Hepatocyte (in vitro differentiated cells): ENCODE results near the gene ITGA1. TPM values are rescaled to one million over a fixed set of nuclear protein-coding genes. Genes with fewer than 3 reads are reported as not detected.

Source experiments
- DNase-seq: peaks from one replicate; pipeline ENCODE4 v3.0.0-alpha.2; 2016; ENCODE audit warnings: low spot score
- H2AFZ ChIP-seq: fragments of 200-600 bp; sonication (generic); 2 replicates; pipeline ENCODE4 v1.6.0; 2016; ENCODE audit warnings: antibody characterized with exemption, mild to moderate bottlenecking
- H3K27ac ChIP-seq: fragments of 200-600 bp; sonication (generic); 2 replicates; pipeline ENCODE4 v1.5.1; 2016; ENCODE audit warnings: mild to moderate bottlenecking
- H3K27me3 ChIP-seq: fragments of 200-600 bp; sonication (generic); 2 replicates; pipeline ENCODE4 v1.6.1; 2016
- H3K36me3 ChIP-seq: fragments of 200-600 bp; sonication (generic); replicated peaks from 2 replicates; pipeline ENCODE4 v1.5.1; 2016; ENCODE audit warnings: low read depth; ENCODE audit not compliant: insufficient read depth
- H3K4me1 ChIP-seq: fragments of 200-600 bp; sonication (generic); 2 replicates; pipeline ENCODE4 v1.5.1; 2016; ENCODE audit warnings: mild to moderate bottlenecking, moderate library complexity; ENCODE audit not compliant: insufficient read depth
- H3K4me2 ChIP-seq: fragments of 200-600 bp; sonication (generic); 2 replicates; pipeline ENCODE4 v1.6.0; 2016
- H3K4me3 ChIP-seq: fragments of 200-600 bp; sonication (generic); 2 replicates; pipeline ENCODE4 v1.5.1; 2016; ENCODE audit warnings: mild to moderate bottlenecking
- H3K79me2 ChIP-seq: fragments of 200-600 bp; sonication (generic); 2 replicates; pipeline ENCODE4 v1.6.0; 2017; ENCODE audit warnings: mild to moderate bottlenecking
- H3K9me2 ChIP-seq: fragments of 200-600 bp; sonication (generic); replicated peaks from 2 replicates; pipeline ENCODE4 v1.6.0; 2017; ENCODE audit warnings: mild to moderate bottlenecking; ENCODE audit not compliant: insufficient read depth
- H3K9me3 ChIP-seq: fragments of 200-600 bp; sonication (generic); 2 replicates; pipeline ENCODE4 v1.5.1; 2016; ENCODE audit warnings: low read depth, mild to moderate bottlenecking
- H4K20me1 ChIP-seq: fragments of 200-600 bp; sonication (generic); 2 replicates; pipeline ENCODE4 v1.6.0; 2016; ENCODE audit warnings: mild to moderate bottlenecking; ENCODE audit not compliant: insufficient read depth, poor library complexity, severe bottlenecking
- EZH2 ChIP-seq: fragments of 200-600 bp; sonication (generic); IDR thresholded peaks from 2 replicates; pipeline ENCODE4 v1.6.1; 2016; ENCODE audit warnings: antibody characterized with exemption, mild to moderate bottlenecking, borderline replicate concordance
- EZH2phosphoT487 ChIP-seq: fragments of 200-600 bp; sonication (generic); IDR thresholded peaks from one replicate; pipeline ENCODE4 v1.6.1; 2018; ENCODE audit warnings: antibody characterized with exemption, mild to moderate bottlenecking, low read depth, moderate library complexity; ENCODE audit not compliant: unreplicated experiment, severe bottlenecking
- WGBS: methylation state at CpG from one replicate; pipeline ENCODE4 v1.1.6; 2016; ENCODE audit warnings: low lambda C conversion rate; ENCODE audit errors: missing lambda C conversion rate; 5-methylcytosine and 5-hydroxymethylcytosine counted together
- polyA plus RNA-seq: library from polyadenylated mRNA; unstranded; fragments of >200 nt; fragmentation: Nextera tagmentation; extraction: Ambion mirVana; gene quantifications from 2 replicates; pipeline ENCODE4 v1.2.1, GENCODE V29; 2016
- total RNA-seq: library from RNA; depleted of rRNA; stranded (reverse); fragments of >200 nt; gene quantifications from 2 replicates; pipeline ENCODE4 v1.2.3, GENCODE V29; 2014
- TF ChIP-seq, protein P1 (sequence below): fragments of 200-600 bp; sonication (generic); IDR thresholded peaks from 2 replicates; pipeline ENCODE4 v1.5.1; 2016; ENCODE audit warnings: antibody characterized with exemption, mild to moderate bottlenecking; ENCODE audit not compliant: poor library complexity

The ITGA1 gene
- total and polyA plus RNA-seq, 2 experiments from 2014 or later = 15.0 to 40.3 TPM

- Histone ChIP-seq H3K4me2 (no peak overlapping the region), H3K9me3 (no peaks in the 10 kb centered on the region), H4K20me1 (no peaks in the 10 kb centered on the region), H3K9me2 (no peaks in the 10 kb centered on the region), H2AFZ (no peak overlapping the region), H3K27me3 (no peaks in the 10 kb centered on the region), H3K36me3 (no peaks in the 10 kb centered on the region), H3K4me3 (no peak overlapping the region), H3K79me2 (no peaks in the 10 kb centered on the region), H3K27ac (no peak overlapping the region), H3K4me1 (no peaks in the 10 kb centered on the region)
- DNase-seq = no peak
- 97% methylated on average over 3 of the region's 3 CpGs for WGBS
- TF ChIP-seq EZH2 = no peak
- TF ChIP-seq, protein P1, sequence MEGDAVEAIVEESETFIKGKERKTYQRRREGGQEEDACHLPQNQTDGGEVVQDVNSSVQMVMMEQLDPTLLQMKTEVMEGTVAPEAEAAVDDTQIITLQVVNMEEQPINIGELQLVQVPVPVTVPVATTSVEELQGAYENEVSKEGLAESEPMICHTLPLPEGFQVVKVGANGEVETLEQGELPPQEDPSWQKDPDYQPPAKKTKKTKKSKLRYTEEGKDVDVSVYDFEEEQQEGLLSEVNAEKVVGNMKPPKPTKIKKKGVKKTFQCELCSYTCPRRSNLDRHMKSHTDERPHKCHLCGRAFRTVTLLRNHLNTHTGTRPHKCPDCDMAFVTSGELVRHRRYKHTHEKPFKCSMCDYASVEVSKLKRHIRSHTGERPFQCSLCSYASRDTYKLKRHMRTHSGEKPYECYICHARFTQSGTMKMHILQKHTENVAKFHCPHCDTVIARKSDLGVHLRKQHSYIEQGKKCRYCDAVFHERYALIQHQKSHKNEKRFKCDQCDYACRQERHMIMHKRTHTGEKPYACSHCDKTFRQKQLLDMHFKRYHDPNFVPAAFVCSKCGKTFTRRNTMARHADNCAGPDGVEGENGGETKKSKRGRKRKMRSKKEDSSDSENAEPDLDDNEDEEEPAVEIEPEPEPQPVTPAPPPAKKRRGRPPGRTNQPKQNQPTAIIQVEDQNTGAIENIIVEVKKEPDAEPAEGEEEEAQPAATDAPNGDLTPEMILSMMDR = no peak
- TF ChIP-seq EZH2phosphoT487 = no peak
Measured at GRCh38 chr5:52985306-52985705, 197.6 kb downstream of the ITGA1 start.

DNA sequence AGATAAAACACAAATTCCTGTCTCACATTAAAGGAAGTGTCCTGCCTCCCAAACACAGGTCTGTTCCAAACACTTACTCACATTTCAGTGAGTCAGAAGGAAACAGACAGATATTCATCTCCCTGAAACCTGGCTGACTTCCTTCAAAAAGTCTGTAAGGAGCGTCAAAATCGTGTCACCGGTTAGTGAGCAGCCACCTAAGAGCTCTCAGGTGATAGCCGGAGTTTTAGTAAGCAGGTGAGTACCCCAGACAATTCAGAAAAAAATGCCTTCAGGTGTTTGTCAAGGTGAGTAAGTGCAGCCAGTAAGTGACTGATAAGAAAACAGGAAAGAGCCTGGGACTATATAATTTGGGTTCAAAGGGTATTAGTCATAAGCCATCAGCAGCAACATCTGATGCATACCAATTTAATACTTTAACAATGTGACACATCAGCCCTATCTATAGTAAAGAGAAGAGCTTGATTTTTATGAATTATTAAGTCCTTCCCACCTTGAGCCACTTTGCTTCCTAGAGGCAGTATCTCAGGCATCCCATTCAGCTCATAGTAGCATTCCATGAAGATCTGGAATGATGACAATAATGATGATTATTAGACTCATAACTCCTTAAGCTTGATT lies 200.1 kb downstream of the ITGA1 start:
- H3K4me2 ChIP-seq = peak overlapping the region; percentile 85

GRCh38 chr5:52988335-52989024 lies 200.8 kb downstream of the ITGA1 start:
- H3K79me2 ChIP-seq = peaks cover 14% of the 10 kb centered on the region
- TF ChIP-seq EZH2phosphoT487 (no peak), EZH2 (no peak)
- TF ChIP-seq, protein P1 = no peak
- no peaks in the 10 kb centered on the region for H3K9me3 ChIP-seq
- no peaks in the 10 kb centered on the region for H3K36me3 ChIP-seq
- peak; percentile 11 for DNase-seq
- peak overlapping the region; percentile 89 for H3K4me3 ChIP-seq
- H3K9me2 ChIP-seq = no peaks in the 10 kb centered on the region
- WGBS = 15% methylated on average over 16 of the region's 16 CpGs
- H3K4me1 ChIP-seq = no peaks in the 10 kb centered on the region
- H3K27me3 ChIP-seq = no peaks in the 10 kb centered on the region
- H3K4me2 ChIP-seq = peak overlapping the region; percentile 85
- H2AFZ ChIP-seq = peak overlapping the region; percentile 85
- H4K20me1 ChIP-seq = no peaks in the 10 kb centered on the region
- H3K27ac ChIP-seq = peak overlapping the region; percentile 73

More for the DNA sequence above, 200.1 kb downstream of the ITGA1 start:
- Histone ChIP-seq H2AFZ (no peak overlapping the region), H3K27ac (peak overlapping the region; percentile 76), H3K36me3 (no peaks in the 10 kb centered on the region), H3K9me2 (no peaks in the 10 kb centered on the region), H4K20me1 (no peaks in the 10 kb centered on the region), H3K4me1 (no peaks in the 10 kb centered on the region), H3K4me3 (no peak overlapping the region), H3K27me3 (no peaks in the 10 kb centered on the region), H3K9me3 (no peaks in the 10 kb centered on the region), H3K79me2 (peaks cover 14% of the 10 kb centered on the region)
- TF ChIP-seq, protein P1 = no peak
- no peak for TF ChIP-seq EZH2
- no peak for TF ChIP-seq EZH2phosphoT487
- WGBS = 22% methylated on average over 4 of the region's 4 CpGs
- peak; percentile 69 for DNase-seq
